T-helper 9 cell (primary cell): Measurements from ENCODE around the gene CFAP92.

Experiments used
- DNase-seq: peaks from one replicate; pipeline ENCODE4 v3.0.0-alpha.2; 2020

Gene CFAP92

DNA sequence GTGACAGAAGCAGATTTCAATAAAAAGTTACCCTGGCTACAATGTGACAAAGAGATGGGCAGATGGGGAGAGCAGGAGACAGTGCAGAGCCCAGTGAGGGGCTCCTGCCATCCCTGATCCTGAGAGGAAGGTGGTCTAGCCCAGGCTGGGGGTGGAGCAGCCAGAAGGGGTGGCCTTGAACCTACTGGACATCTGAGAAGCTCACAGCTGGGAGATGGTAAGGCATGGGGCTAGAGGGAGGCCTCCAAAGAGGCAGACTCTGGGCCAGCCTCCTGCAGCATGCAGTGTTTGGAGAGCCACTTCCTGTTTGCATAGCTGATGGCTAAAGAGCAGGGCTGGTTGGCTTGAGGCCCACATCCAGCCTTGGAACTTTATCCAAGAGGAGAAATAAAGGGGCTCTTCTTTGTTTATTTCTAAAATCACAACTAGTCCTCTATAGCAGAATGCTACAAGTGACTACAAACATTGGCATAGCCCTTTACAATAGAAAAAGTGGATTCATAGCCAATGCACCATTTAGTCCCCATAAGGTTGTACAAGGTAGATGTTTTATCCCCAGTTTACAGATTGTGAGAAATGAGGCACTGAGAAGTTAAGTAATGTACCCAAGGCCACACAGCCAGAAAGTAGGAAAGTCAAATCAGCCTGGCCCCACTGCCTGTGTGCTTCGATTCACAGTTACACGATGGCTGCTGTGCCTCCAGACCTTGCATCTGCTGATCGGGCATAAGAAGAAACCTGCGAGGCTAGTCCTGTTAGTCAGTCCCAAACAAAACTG, 11.8 kb upstream of the CFAP92 start:
- DNase-seq: no peak

DNA sequence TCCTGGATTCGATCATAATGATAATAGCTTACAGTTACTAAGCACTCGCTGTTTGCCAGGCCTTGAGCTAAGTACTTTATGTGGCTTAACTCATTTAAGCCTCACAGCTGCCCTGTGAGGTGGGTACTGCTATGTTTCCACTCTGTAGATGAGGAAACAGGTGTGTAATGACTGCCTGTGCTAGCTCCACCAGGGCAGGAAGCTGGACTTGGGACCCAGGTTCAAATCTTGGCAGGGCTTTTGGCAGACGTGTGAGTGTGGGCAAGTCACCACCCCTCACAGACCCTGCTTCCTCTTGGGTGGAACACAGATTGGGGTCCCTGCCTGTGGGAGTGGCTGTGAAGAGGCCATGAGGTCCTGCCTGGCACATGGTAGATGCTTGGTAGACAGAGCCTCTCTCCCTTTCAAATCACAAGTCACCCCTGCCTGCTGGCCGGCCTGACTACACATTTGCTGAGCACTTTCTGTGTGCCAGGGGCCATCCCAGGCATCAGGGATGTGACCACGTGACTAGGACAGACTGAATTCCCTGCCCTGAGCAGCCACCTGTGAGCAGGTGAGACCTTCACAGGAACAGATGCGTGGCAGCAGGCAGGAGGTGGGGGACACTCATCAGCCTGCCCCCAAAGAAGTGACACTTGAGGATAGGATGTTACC, 10.9 kb upstream of the CFAP92 start:
- no peak for DNase-seq

DNA sequence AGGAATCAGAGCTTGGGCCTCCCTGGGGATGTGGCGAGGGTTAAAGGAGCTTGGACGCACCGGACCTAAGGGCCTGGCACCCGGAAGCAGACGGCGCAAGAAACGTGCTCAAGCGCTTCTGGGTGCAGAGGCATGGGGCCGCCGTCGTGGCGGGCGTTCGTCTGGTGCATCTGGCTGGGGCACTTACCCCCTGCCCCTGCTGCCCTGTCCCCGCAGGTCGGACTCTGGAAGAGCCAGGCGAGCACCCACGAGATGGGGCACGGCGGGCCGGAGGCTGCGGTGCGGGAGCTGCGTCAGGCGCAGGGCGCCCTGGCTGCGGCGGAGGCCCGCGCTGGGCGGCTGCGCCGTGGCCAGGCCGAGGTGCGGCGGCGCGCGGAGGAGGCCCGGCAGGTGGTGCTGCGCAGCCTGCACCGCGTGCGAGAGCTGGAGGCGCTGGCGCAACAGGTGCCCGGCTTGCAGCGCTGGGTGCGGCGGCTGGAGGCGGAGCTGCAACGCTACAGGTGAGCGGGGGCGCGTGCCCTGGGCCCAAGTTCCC, 9.8 kb upstream of the CFAP92 start:
- DNase-seq: no peak

DNA sequence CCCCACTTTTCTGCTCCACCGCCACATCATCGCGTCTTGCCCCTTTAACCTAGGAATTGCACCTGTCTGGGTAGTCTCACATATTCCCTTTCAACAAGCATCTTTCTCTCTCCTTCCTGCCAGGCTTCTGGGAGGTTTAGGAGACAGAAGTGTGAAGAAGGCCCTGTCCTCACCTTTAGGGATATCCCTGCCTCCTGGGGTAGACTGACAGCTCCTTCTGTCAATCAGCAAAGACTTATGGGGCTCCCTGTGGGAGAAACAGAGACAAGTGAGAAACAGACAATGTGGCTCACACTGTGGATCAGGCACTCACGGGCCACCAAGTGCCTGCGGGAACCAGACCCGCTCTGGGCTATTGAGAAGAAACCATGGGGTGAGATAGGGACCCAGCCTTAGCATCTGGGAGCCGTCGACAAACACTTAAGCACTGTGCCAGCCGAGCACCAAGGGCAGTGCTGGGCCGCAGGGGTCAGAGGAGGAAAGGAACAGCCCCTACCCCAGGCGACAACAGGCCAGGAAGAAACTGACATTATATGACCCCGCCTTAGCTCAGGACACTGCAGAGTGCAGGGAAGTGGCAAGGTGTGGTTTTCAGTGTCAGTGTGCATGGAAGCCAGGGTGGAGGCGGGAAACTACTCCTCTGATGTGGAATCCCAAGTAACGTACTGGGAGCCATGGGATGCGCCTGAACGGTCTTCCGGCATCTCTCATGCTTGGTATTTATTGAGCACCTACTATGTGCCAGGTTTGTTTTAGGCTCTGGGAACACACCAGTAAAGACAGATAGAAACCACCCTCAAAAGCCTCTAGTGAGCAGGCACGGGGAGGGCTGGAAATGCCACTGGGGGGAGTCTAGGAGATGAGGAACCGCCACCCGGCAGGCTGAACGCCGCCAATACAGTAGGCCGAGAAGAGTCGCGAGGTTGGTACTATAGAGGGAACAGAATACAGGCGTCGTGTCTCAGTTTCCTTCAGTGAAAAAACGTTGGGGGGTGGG, 9.0 kb upstream of the CFAP92 start:
- DNase-seq: no peak

DNA sequence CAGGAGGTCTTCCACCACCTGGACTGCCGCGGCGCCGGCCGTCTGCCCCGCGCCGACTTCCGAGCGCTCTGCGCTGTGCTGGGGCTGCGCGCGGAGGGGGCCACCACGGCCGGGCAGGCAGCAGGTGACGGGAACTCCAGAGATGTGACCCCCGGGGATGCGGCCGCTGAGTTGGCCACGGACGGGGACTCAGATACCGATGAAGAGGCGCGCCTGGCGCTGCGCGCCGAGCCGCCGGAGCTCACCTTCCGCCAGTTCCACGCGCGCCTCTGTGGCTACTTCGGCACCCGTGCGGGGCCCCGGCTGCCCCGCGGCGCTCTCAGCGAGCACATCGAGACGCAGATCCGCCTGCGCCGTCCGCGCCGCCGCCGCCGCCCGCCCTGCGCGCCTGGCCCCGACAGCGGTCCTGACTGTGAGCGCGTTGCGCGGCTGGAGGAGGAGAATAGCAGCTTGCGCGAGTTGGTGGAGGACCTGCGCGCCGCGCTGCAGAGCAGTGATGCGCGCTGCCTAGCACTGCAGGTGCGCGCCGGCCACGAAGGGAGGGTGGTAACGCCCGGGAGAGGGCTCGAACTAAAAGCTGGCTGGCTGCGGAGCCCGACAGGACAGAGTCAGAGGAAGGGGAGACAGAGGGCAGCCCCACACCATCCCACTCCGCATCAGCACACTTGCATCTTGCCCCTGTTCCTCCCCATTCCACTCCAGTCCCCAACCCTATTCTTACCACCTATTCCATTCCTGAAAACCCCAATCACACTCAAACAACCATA, 8.1 kb upstream of the CFAP92 start:
- DNase-seq: no peak

DNA sequence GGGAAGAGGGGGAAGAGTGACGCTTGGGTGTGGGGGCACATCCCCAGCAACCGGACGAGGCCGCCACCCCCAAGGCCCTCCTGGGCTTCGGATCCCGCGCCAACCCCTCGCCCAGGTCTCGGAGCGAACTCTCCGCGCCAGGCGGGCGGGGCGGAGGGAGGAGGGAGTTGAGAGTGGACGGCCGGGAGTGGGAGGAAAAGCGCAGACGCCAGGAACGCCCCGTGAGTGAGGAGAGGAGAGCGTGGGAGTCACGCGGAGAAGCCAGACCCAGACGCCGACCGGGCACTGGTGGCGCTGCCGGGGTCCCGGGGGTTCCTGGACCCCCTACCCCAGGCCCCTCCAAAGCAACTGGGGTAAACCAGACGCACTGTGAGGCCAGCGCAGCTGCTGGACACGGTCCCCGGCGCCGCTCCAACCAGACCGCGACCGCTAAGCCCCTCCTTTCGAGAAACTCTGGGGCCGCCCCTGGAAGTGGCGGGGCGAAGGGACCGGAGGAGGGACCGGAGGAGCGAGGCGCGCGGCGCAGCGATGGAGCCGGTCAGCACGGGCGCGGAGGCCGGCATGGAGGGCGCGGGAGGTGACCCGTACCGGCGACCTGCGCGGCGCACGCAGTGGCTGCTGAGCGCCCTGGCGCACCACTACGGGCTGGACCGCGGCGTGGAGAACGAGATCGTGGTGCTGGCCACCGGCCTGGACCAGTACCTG, 7.4 kb upstream of the CFAP92 start, which contains the start of gene EFCC1:
Gene EFCC1 (plus strand): TSS at position 204 of the 705 bp plus-strand sequence. CDS start 325 bp downstream, at position 529.
- DNase-seq: no peak

DNA sequence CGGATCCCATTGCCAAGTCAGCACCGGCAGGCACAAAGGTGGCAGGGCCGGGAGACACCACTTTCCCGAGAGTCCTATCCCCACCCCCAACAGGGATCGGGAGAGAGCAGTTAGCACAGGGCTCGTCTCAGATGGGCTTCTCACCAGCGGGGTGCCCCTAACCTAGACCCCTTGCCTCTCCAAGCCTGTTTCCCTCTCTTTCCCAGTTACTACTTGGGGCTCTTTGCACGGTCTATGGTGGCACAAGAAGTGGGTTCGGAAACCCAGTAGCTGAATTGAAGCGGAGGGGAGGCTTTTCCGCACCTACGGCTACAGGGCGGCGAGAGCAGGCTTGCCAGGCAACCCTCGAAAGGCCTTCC, 6.8 kb upstream of the CFAP92 start:
- DNase-seq: no peak

DNA sequence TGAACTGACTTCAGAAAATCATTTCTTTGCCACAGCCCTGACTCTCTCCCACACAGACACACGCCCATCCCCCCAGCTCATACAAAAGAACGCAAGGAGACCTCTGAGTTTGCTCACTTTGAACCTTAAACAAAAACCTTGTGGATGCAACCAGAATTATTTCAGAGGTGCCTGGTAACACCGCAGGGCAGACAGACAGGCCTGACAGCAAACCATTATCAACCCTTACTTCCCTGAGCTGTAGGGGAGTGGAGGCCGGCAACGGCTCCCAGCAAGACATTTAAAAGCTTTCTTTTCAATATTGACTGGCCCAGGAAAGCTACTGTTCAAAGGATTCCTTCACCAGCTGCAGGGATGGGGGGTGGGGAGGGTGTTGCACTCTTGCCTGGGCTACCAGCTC, 5.2 kb upstream of the CFAP92 start:
- no peak for DNase-seq

DNA sequence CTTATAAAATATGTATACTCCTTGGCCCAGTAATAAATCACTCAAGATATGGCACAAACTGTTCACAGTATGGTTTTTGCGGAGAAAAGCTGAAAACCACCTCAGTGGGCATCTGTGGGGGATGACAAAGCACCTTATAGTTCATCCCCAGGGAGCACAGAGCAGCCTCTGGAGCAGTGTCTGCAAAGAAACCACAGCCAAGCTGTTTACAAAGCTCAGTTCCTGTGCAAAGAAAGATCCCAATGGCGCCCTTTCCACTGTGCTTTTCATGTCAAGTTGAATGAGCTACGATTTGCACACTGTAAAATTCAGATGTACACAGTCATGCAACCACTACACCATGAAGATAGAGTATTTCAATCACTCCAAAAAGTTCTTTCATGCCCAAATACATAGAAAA, 4.7 kb upstream of the CFAP92 start:
- no peak for DNase-seq

DNA sequence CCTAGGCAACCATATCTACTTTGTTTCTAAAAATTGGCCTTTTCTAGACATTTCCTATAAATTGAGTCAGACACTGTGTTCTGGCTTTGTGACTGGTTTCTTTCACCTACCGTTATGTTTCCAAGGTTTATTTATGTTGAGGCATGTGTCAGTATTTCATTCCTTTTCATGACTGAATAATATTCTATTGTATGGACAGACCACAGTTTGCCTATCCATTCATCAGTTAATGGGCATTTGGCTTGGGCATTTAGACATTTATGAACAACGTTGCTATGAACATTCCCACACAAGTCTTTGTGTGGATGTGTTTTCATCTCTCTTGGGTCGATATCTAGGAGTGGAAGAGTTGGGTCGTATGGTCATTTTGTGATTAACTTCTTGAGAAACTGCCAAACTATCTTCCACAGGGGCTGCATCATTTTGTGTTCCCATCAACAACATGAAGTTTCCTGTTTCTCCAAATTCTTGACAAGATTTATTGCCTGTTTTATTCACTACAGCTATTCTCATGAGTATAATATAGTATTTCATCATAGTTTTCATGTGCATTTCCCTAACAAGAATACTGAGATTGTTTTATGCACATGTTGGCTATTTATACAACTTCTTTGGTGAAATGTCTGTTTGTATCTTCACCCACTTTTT, 3.7 kb upstream of the CFAP92 start:
- no peak for DNase-seq

DNA sequence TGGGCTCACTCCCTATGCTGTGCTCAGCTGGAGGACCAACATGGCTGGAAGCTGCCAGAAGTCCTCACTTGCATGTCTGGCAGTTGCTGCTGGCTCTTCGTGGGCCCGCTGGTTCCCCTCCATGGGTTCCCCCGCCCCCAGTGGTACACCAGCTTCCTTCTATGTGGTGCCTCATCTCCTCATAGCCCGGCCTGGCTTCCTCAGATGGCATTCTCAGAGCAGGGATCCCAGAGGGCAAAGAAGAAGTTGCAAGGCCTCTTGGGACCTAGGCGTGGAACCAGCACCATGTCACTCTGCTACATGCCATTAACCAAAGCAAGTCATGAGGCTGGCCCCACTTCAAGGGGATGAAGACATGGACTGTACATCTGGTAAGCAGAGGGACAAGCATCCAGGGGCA, 2.9 kb upstream of the CFAP92 start:
- no peak for DNase-seq

DNA sequence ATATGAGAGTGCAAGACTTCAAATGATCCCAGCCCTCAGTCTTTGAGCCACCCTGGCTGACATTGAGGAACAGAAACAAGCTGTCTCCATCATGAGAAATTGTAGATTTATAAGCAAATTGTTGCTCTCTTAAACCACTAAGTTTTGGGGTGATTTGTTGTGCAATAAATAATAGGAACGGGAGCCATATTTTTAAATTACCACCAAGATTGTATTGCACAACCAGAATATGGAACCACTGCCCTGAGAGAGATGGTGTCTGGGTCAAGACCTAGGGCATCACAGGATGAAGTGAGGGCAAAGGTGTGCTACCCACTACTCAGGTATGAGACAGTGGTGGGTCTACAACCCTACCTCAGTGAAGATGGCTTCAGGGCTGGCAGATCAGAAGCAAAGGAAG, 2.3 kb upstream of the CFAP92 start:
- no peak for DNase-seq

DNA sequence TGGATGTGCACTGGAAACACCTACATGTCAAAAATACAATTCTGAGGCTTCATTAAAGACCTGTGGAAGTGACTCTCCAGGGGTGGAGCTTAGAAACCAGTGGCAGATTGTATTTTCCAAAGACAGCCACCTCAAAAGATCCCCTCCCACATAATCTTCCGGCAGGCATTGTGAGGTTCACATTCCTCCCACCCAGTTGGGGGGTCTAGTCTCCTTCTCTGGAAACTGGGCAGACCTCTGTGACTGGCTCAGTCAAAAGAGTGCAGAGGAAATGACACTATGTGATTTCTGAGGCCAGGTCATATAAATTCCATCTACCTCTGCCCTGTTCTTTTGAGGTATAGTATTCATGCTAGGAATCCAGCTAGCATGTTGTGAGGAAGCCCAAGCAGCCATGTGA, 1.9 kb upstream of the CFAP92 start:
- DNase-seq: no peak

DNA sequence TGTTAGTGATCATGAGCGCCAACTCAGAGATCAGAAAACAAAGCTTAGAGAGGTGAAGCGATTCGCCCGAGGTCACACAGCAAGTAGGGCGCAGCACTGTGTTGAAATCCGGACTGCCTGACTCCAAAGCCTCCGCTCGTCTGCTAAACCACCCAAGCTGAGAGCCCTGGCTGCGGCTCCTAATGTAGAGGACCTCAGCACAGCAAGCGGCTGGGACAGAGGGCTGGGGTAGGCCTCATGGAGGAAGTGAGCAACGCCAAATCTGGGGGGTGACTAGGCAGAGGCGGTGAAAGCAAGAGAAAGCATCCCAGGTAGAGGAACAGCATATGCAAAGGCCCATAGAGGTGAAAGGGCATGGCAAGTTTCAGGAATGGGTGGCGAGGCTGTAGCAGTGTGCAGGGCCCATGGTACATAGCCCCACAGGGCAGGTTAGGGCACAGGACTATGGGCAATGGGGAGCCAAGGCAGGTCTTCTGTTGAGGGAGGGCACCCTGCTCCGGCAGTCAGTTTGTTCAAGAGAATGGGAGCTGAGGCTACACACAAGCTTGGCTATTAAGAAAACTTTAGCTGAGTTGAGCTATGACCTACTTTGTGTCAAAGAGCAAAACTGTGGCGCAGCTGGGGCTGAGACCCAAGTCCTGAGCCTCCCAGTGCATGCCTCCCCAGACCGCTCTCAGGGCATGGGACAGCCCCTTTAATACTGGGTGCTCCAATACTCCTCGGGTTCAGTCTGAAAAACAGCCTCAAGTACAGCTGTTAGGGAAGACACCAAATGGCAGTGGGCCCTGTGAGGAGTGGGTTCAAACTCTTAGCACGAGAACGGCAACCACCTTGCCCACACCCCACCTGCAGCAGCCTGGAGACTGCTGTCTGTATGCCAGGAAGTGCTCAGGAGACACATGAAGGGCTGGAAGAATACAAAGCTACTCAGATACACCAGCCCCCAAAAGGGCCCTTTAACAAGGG, 988 bp upstream of the CFAP92 start:
- no peak for DNase-seq

DNA sequence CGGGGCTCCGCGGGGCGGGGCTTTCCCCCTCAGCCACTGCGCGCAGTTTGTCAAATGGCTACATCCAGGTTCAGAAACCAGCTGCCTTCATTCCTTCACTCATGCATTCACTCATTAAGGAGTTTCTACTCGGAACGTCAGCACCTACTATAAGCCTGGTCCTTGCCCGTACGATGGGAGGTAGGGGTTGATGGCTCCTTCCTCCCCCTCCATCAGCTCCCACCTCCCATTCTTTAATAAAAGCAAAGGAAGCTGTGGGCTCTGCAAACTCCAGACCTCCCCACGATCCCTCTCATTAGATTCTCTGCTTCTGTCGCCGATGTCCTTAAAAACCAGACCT, 267 bp upstream of the CFAP92 start:
- DNase-seq: no peak

DNA sequence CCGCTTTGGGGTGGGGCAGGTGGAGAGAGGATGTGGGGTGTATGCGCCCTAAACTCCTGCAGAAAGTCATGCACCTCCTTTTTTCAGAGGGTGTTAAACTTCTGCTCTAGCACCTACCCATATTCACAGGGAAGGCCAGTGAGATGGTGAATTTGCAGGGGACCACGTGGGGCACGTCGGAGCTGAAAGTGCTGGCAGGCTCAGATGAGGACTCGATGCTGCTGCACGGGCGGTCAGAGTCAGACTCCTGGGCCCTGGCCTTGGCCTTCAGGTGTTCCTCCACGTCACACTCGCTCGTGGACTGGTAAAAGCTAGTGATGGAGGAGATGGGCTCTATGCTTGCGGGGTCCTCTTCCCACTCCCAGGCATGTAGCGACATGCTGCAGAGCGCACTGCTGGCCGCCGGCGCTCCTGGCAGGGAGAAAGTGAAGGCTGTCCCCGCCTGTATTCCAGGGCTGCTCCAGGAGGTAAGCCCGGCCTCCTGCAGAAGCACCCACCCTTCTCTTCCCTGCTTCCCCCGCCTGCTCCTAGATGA, 883 bp downstream of the CFAP92 start:
- DNase-seq: no peak

DNA sequence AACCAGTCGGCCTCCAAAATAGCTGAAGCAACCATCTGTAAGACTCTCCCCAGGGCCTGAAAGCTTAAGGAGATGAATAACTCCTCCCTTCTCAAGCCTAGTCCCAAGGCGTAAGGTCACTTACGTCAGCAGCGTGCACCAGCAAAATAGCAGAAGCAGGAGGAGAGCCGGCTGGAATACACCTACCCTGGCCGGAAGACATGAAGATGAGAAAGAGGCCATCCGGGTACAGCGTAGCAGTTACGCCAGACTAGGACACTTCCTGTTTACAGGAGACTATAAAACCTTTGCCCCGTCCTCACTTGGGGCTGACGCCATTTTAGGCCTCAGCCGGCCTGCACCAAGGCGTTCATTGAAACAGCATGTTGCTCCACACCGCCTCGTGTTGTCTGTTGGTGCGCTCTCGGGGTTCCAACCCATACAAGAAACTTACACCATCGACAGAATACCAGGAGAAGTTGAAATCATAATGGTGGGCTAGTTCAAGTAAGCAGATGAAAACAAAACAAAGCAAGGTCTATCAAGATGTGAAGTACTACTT, 2.5 kb downstream of the CFAP92 start:
- no peak for DNase-seq

DNA sequence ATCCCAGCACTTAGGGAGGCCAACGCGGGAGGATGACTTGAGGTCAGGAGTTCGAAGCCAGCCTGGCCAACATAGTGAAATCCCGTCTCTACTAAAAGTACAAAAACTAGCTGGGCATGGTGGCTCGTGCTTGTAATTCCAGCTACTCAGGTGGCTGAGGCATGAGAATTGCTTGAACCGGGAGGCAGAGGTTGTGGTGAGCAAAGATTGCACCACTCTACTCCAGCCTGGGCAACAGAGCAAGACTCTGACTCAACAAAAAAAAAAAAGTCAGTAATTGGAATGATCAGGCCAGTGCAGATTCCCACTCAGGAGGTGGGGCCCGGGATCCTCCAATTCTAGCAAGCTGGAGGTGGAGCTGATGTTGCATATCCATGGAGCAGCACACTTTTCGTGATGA, 5.6 kb downstream of the CFAP92 start:
- no peak for DNase-seq
